Sigmoid colon (tissue), 7 donors: ENCODE data around the gene CD58. TPM values are rescaled to one million over a fixed set of nuclear protein-coding genes. Genes with fewer than 3 reads are reported as not detected.

Experiments
- DNase-seq: peaks from one replicate; pipeline ENCODE4 v3.0.0-alpha.2; 2019
- H3K27ac ChIP-seq, 4 donors: fragments of 200-600 bp; sonication (generic); one replicate each; pipeline ENCODE4 v1.5.1; 2016 to 2019; ENCODE audit warnings: mild to moderate bottlenecking in 1 of 4
- H3K27me3 ChIP-seq, 3 donors: fragments of 200-600 bp; sonication (generic); one replicate each; pipeline ENCODE4 v1.5.1; 2019; ENCODE audit warnings: mild to moderate bottlenecking in 1 of 3
- H3K36me3 ChIP-seq, 4 donors: fragments of 200-600 bp; sonication (generic); one replicate each; pipeline ENCODE4 v1.5.1; 2016 to 2019
- H3K4me1 ChIP-seq, 4 donors: fragments of 200-600 bp; sonication (generic); one replicate each; pipeline ENCODE4 v1.5.1; 2017 to 2019
- H3K4me3 ChIP-seq, 4 donors: fragments of 200-600 bp; sonication (generic); one replicate each; pipeline ENCODE4 v1.5.1; 2017 to 2019; ENCODE audit warnings: mild to moderate bottlenecking in 2 of 4, moderate library complexity in 1 of 4
- H3K9me3 ChIP-seq, 4 donors: fragments of 200-600 bp in 3 of 4; sonication (generic) in 3 of 4; one replicate each; pipeline versions ENCODE4 v1.5.1 to v1.6.1; 2013 to 2019
- EP300 ChIP-seq, 4 donors: sonication (generic); formaldehyde crosslinking; IDR thresholded peaks; one replicate each; pipeline ENCODE4 v1.6.1; 2017; ENCODE audit warnings: antibody characterized with exemption in 4 of 4
- POLR2A ChIP-seq, 2 donors: fragments of 450-650 bp; IDR thresholded peaks; one replicate each; pipeline ENCODE4 v1.6.1; 2016; ENCODE audit warnings: antibody characterized with exemption in 2 of 2, mild to moderate bottlenecking in 2 of 2, moderate library complexity in 2 of 2
- POLR2AphosphoS5 ChIP-seq, 4 donors: sonication (generic); formaldehyde crosslinking; IDR thresholded peaks; one replicate each; pipeline ENCODE4 v1.6.1; 2017; ENCODE audit warnings: antibody characterized with exemption in 4 of 4
- WGBS, 2 donors: extraction: QIAGEN DNeasy Blood & Tissue Kit; methylation state at CpG; one replicate each; pipeline ENCODE4 v1.1.7; 2013; 5-methylcytosine and 5-hydroxymethylcytosine counted together
- intact Hi-C: fragments of 100-400 bp; cut with DNase I; formaldehyde crosslinking; loops from one replicate; pipeline ENCODE4 v1.15.1; 2023
- polyA plus RNA-seq, 3 donors: library from polyadenylated mRNA; stranded (reverse); fragments of 200-250 nt; gene quantifications; one replicate each; pipeline ENCODE4 v1.2.3, GENCODE V29; 2013
- total RNA-seq, 4 donors: library from RNA; depleted of rRNA; stranded (reverse); fragments of >200 nt; gene quantifications; one replicate each; pipeline ENCODE4 v1.1.0, GENCODE V29; 2016
- TF ChIP-seq, protein P1 (sequence below), 4 experiments: fragments of 450-650 bp in 3 of 4; fragments of 200-600 bp in 1 of 4; IDR thresholded peaks; one replicate each; pipeline ENCODE4 v1.5.1; 2016 to 2019; ENCODE audit warnings: antibody characterized with exemption in 4 of 4, mild to moderate bottlenecking in 3 of 4, moderate library complexity in 2 of 4
- donor health status: healthy with polysubstance abuse.
- donor health status: Bipolar disorder and iron deficiency.
- donor health status: healthy.

The CD58 gene
- total and polyA plus RNA-seq, 7 donors = 8.4 to 36.6 (median 19.6) TPM

DNA sequence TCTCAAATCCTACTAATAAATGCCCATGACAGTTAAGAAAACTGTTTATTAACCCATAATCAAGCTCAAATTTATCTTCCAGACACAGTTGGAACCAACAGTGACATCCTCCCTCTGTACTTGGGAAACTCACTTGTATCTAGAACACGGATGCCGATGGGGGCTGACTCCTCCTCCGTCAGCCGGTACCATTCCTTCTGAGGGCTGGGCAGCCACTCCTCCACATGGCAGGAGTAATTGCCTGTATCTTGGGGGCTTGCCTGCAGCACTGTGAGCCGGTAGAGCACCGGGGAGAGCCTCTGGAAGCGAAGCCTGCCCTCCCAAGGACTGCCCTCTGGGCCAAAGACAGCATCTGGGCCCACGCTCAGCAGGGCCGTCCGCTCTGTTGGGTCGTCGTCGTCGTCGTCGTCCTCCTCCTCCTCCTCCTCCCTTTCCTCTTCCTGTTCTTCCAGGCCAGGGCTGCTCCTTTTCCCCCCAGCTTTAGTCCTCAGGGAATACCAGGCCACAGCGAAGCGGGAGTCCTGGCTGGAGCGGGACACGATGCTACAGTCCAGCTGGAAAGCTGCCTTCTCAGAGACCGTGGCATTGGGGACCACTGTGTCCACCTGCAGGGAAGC, 8.5 kb upstream of the CD58 start:
- WGBS, 2 donors = 85 to 92% methylated on average over 21 of the region's 21 CpGs
- H3K27me3 ChIP-seq = no peaks in the 10 kb centered on the region
- H3K36me3 ChIP-seq = no peaks in the 10 kb centered on the region
- intact Hi-C loops = no loop called here
- TF ChIP-seq EP300 (IDR thresholded peaks at IDR 0.05) (no peak), POLR2A (IDR thresholded peaks at IDR 0.05) (no peak), POLR2AphosphoS5 (IDR thresholded peaks at IDR 0.05) (no peak)
- TF ChIP-seq, protein P1, sequence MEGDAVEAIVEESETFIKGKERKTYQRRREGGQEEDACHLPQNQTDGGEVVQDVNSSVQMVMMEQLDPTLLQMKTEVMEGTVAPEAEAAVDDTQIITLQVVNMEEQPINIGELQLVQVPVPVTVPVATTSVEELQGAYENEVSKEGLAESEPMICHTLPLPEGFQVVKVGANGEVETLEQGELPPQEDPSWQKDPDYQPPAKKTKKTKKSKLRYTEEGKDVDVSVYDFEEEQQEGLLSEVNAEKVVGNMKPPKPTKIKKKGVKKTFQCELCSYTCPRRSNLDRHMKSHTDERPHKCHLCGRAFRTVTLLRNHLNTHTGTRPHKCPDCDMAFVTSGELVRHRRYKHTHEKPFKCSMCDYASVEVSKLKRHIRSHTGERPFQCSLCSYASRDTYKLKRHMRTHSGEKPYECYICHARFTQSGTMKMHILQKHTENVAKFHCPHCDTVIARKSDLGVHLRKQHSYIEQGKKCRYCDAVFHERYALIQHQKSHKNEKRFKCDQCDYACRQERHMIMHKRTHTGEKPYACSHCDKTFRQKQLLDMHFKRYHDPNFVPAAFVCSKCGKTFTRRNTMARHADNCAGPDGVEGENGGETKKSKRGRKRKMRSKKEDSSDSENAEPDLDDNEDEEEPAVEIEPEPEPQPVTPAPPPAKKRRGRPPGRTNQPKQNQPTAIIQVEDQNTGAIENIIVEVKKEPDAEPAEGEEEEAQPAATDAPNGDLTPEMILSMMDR (IDR thresholded peaks at IDR 0.05) = no peak
- no peaks in the 10 kb centered on the region for H3K9me3 ChIP-seq
- no peak overlapping the region for H3K4me3 ChIP-seq
- peaks cover 0 to 2% (median 0%) of the 10 kb centered on the region in 4 donors for H3K4me1 ChIP-seq
- no peak for DNase-seq
- H3K27ac ChIP-seq = no peak overlapping the region

DNA sequence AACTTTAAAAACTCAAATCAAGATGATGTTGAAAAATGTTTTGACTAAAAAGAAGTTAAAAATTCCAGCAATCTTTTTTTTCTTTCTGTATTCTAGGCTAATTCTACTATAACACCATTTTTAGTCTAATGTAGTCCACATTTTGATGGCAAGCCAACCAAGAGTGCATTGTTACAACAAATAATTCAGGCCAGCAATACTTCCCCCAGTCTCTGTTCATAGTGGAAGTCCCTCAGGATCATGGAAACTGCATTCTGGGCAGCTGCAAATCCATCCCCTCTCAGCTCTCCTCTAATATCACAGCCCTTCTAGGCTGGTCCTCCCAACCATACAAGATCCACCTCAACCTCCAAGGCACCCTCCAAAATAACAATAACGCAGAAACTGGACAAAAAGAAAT, 7.8 kb upstream of the CD58 start:
- no peak for TF ChIP-seq POLR2A (IDR thresholded peaks at IDR 0.05)
- TF ChIP-seq POLR2AphosphoS5 (IDR thresholded peaks at IDR 0.05) = no peak
- intact Hi-C loops = no loop called here

DNA sequence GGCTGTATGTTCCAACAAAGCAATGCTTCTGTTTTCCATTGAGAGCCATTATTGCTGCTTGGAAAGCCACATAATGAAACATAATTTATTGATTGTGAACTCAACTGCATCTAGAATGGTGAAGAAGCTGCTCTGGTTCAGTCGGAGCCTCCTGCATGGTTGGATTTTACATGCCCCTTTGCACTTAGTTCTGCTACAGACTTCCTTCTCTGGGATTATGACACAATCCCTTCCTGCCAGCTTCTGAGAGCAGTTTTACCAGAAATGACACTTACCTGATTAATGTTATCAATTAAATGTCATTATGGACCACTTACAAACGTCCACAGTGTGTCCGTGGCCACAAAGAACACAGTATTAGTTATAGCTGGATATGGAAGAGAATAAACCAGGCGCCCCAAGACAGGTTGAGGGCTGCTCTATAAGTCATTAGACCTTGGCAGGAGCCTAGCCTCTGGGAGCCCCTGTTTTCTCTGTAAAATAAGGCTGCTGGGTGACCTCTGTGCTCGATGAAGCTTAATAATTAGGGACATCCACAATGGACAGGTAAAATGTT, 7.0 kb upstream of the CD58 start:
- Histone ChIP-seq H3K27ac (no peak overlapping the region), H3K4me1 (peaks cover 0 to 6% (median 0%) of the 10 kb centered on the region in 4 donors), H3K36me3 (no peaks in the 10 kb centered on the region), H3K27me3 (no peaks in the 10 kb centered on the region), H3K4me3 (no peak overlapping the region), H3K9me3 (no peaks in the 10 kb centered on the region)
- 88 to 92% methylated on average over 5 of the region's 5 CpGs for WGBS, 2 donors
- intact Hi-C loops = no loop called here
- TF ChIP-seq POLR2AphosphoS5 (IDR thresholded peaks at IDR 0.05) (no peak), POLR2A (IDR thresholded peaks at IDR 0.05) (no peak), EP300 (IDR thresholded peaks at IDR 0.05) (no peak)
- TF ChIP-seq, protein P1 (IDR thresholded peaks at IDR 0.05) = no peak
- DNase-seq = no peak

More for the DNA sequence above, 7.8 kb upstream of the CD58 start:
- 92 to 97% methylated on average over 1 of the region's 1 CpG for WGBS, 2 donors
- DNase-seq = no peak
- no peaks in the 10 kb centered on the region for H3K9me3 ChIP-seq
- H3K27ac ChIP-seq = no peak overlapping the region
- no peaks in the 10 kb centered on the region for H3K36me3 ChIP-seq
- no peak overlapping the region for H3K4me3 ChIP-seq
- H3K27me3 ChIP-seq = no peaks in the 10 kb centered on the region
- peaks cover 0 to 5% (median 0%) of the 10 kb centered on the region in 4 donors for H3K4me1 ChIP-seq

DNA sequence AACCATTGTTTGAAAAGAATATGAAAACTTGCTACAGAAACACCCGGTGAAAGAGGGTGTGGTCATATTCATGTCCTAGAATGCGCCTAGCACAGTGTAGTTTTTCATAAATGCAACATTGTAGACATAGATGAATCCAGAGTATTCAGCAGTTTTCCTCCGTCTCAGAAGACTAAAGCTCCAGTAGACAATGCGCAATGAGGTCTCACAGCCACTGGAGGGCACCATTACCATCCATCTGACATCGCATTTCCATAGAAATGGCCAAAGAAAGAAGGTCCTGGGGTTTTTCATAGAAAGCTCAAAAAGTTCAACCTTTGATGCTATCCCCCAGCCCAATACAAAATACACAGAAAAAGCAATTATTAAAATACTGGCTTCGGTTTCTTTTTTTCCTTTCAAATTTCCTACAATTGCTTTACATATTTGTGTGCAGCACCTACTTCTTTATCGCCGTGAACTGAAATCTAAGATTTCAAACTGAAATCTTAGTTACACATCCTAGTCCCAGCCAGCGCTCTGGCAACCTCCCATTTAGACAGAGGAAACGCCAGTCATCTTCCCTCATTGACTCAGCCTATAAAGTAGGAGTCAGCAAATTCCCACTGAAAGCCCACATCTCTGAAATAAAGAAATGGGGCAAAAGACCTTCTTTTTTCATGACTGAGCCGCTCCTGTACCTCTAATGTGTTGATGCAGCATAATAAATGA, 3.9 kb upstream of the CD58 start:
- no peak overlapping the region for H3K4me3 ChIP-seq
- H3K4me1 ChIP-seq = peaks cover 0 to 24% (median 14%) of the 10 kb centered on the region in 4 donors
- 33 to 34% methylated on average over 11 of the region's 11 CpGs for WGBS, 2 donors
- TF ChIP-seq POLR2AphosphoS5 (IDR thresholded peaks at IDR 0.05) (no peak), EP300 (IDR thresholded peaks at IDR 0.05) (no peak), POLR2A (IDR thresholded peaks at IDR 0.05) (no peak)
- TF ChIP-seq, protein P1 (IDR thresholded peaks at IDR 0.05) = peak; percentile 55 to 83 (median 78)
- no peaks in the 10 kb centered on the region for H3K9me3 ChIP-seq
- H3K36me3 ChIP-seq = no peaks in the 10 kb centered on the region
- H3K27me3 ChIP-seq = no peaks in the 10 kb centered on the region
- H3K27ac ChIP-seq = no peak overlapping the region
- intact Hi-C loops = loop anchor here (2.0 to 5.0 kb wide), 5 partner anchors 22 to 483 kb away; no protein-coding TSS in a partner anchor
- DNase-seq = peak; percentile 74

DNA sequence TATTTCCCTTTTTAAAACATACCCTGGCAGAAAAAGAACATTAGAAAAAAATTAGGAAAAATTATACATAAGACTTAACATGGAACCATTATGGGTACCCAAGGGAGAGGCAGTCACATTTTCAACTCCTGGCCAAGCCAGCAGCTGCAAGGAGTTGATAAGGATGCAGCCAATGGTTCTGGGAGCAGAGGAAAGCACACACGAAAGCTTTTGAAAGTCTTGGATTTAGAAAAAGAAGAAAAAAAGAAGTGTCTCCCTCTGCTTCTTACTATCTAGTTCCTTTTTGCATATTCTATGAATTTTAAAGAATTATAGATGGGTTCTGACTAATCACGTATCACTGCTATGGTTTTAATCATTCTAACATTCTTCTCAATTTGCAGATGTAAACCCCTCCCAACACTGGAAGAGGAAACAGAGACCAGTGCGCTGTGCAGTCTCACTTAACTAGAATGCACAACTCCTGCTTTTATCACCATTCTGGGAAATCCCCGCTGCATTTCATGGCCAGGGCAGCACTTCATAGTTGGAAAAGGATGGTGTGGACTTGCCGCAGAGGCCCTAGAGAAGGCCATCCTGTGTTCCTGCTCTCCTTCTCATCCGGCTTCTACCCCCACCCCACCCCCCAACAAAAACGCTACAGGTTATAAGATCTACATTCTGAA, 2.7 kb upstream of the CD58 start:
- TF ChIP-seq, protein P1 (IDR thresholded peaks at IDR 0.05) = no peak
- TF ChIP-seq POLR2A (IDR thresholded peaks at IDR 0.05) = no peak
- TF ChIP-seq POLR2AphosphoS5 (IDR thresholded peaks at IDR 0.05) = no peak
- no peak for TF ChIP-seq EP300 (IDR thresholded peaks at IDR 0.05)
- DNase-seq = no peak
- Histone ChIP-seq H3K4me3 (no peak overlapping the region), H3K9me3 (no peaks in the 10 kb centered on the region), H3K36me3 (no peaks in the 10 kb centered on the region), H3K27me3 (no peaks in the 10 kb centered on the region), H3K27ac (no peak overlapping the region), H3K4me1 (peaks cover 0 to 27% (median 19%) of the 10 kb centered on the region in 4 donors)
- 77 to 82% methylated on average over 7 of the region's 7 CpGs for WGBS, 2 donors
- intact Hi-C loops = loop anchor here (2.0 to 5.0 kb wide), 5 partner anchors 23 to 484 kb away; no protein-coding TSS in a partner anchor
